NT2/D1 (cell line): Measurements from ENCODE around the gene RMND1.

Experiments
- YY1 ChIP-seq: IDR thresholded peaks from 2 replicates; pipeline ENCODE4 v1.6.1; 2011; ENCODE audit not compliant: insufficient read length, insufficient read depth
- ZNF274 ChIP-seq: IDR thresholded peaks from 2 replicates; pipeline ENCODE4 v1.6.1; 2011; ENCODE audit warnings: mild to moderate bottlenecking, low read depth, low read length

DNA sequence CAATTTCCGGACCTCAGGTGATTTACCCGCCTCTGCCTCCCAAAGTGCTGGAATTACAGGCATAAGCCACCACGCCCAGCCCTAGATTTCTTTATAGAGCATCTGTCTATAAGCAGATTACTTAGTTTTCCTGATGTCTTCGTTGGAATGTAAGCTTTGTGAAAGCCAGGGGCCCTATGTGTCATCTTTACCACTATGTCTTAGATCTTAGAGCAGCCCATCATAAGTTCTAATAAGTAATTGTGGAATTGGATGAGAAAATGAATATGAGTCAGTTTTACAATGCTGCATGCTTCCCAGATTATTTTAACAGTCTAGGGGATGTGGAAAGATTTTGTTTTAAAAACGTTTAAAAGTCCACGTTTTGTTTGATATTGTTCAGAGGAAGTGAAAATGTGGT, 51.5 kb downstream of the RMND1 start:
- TF ChIP-seq ZNF274: no peak
- TF ChIP-seq YY1: no peak
